Activated CD8-positive, alpha-beta memory T cell treated with anti-CD3 and anti-CD28 coated beads for 24 hours (primary cell): ENCODE data around the gene THSD4.
"Not testable (repeated sequence)": the region's sequence is repeated elsewhere in the genome, so short reads cannot be mapped to it uniquely, and the experiment has no call there.

ENCODE experiments used
- DNase-seq: peaks from one replicate; pipeline ENCODE4 v3.0.0-alpha.2; 2020

The THSD4 gene

DNA sequence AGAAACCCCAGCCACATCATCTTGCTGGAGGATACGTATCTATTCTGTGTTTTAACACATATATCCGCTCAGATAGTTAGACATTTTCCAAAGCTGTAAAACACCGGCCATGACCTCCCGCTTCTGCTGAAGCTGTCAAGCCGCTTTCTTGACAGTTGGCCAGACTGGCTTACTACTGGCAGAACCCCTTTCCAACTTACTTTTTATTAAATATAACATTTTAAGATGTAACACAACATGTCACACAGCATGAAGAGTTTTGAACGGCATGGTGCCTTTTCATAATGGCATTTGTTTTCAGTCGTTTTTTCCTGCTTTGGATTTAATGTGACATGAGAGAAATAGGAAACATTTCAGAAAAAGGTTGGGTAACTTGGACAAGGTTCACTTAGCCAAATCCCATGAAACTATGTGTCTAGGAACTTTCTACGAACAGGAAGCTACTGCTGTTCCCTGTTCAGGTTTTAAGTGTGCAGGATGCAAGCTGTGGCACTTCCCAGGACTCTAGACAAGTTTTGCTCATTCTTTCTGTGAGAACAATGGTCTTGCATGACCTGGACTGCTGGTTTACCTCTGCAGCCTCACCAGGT lies 281.4 kb downstream of the THSD4 start:
- no peak for DNase-seq

DNA sequence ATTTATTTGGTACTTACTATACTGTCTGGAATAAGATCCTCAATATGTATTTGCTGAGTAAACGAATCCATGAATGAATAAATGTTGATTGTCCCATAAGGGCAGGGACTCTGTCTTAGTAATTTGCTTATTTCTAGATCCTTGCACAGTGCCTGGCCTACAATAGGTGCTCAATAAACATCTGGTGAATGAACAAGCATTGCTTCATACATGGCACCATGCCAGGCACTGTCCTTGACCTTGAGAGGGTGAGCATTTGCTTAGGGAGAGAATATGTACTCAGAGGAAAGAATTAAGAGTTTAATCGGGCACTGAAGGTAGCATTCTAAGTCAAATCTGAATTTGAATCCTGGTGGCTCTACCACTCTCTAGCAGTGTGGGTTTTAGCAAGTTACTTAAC lies 282.1 kb downstream of the THSD4 start:
- no peak for DNase-seq

DNA sequence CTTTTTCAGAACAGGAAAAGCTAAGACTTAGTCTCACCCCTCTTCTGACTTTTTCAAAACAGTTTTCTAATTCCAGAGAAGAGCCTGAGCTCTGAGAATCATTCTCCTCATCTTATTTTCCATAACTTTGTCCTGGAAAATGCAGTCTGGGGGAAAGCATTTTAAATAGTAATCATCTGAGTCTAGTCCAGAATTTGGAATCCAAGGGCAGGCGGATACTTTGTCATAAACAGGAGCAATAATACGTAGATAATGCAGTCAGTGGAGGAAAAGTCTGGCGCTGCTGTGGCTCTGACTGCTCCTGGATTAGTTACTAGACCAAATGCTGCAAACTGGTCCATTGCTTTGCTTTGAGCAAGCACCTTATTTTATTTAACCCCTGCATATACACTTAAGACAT lies 285.0 kb downstream of the THSD4 start:
- DNase-seq, result no peak

DNA sequence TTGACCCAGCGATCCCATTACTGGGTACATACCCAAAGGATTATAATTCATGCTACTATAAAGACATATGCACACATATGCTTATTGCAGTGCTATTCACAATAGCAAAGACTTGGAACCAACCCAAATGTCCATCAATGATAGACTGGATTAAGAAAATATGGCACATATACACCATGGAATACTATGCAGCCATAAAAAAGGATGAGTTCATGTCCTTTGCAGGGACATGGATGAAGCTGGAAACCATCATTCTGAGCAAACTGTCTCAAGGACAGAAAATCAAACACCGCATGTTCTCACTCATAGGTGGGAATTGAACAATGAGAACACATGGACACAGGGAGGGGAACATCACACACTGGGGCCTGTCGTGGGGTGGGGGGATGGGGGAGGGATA lies 286.5 kb downstream of the THSD4 start:
- not testable (repeated sequence) for DNase-seq

DNA sequence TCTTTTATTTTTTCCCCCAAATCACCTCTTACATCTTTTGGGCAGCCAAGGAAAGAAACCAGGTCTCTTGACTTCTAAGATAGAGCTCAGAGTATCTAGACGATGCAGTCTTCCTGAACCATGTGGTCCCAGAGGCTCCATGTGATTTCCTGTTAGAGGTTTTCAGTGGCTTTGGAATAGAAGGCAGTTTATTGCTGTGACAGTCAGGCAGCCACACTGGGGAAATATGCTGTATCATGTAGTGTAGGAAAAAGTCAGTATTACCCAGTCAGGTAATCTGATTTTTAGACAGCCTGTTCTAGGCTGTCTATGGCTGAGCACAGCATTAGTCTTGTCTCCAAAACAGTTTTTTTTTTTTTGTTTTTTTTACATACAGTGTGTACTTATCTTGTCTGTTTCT lies 294.3 kb downstream of the THSD4 start:
- no peak for DNase-seq

DNA sequence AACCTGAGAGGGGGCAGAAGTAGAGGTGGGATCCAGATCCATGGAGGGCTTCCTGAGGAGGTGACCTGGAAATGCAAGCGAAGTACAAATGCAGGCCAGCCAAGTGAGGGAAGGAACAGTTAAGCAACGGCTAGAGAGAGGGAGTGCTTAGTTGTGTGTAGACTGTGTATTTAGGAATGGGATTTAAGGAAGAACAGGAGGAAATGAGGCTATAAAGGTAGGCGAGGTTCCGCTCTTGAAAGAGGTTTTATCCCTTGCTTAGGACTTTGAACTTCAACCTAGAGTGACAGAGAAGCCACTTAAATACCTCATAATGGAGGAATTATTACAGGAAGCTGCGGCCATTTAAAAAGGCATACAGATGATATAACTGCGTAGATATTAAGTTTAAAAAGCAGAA lies 295.1 kb downstream of the THSD4 start:
- DNase-seq, result no peak

DNA sequence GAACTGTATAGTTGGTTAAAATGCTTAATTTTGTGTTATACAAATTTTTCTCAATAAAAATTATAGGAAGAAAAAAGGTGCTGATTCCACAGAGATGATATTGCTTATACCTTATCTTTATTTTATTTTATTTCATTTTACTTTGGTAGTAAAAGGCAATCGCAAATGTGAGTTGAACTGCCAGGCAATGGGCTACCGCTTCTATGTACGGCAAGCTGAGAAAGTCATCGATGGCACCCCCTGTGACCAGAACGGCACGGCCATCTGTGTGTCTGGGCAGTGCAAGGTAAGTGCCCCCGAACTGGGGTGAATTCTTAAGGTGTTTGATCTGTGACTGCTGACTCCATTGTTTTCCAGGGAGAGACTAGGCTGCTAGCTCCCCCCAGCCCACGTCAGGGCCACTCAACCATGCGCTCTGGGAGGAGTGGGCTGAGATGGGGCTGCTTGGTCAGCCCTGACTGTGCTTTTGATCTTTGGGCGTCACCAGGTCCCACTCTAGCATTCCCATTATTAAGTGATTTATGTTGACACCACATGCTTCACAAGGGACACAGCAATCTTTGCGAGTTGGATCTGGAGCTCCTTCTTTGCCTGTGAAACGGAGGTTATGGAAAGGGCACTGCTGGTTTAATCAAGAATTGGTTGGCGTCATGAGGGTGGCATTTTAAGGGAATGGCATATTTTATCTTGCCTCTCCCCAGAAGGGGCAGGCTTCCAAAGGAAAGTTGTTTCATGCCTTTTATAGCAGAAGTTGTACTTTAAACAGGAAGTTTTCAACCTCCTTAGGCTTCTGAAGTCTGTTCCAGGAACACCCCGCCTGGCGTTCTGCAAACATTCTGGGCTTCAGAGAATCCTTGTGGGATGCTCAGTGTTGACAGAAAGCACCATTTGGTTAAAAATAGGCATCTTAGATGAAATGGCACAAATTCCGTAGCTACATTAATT lies 296.5 kb downstream of the THSD4 start:
- no peak for DNase-seq

DNA sequence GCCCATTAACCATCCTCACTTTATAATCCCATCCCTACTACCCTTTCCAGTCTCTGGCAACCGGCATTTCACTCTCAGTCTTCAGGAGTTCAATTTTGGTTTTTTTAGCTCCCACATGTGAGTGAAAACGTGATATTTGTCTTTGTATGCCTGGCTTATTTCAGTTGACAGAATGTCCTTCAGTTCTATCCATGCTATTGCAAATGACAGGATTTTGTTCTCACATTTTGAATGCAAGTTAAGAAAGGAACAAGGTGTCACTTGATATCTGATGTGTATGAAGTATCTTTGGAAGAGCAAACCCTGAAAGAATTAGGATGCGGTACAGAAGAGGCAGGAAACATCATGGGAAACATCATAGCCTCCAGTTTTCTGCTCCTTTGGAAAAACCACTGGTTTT lies 298.1 kb downstream of the THSD4 start:
- DNase-seq, result no peak

DNA sequence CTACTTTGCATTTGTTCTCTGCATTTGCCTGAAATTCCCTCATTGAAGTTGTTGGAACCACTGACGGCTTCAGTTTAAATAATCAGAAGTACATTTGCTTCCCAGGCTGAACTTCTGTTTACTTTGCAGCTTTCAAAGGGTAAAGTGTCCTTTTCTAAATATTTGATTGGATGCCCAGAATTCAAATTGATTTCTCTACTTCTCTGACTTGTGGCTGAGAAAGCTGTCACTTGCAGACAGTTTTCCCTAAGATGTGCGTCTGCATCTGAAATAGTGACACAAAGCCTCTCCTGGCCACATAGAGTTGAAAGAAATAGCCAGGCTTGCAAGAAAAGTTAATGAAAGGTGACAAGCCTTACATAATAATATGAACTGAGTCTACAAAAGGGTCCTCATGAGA lies 299.6 kb downstream of the THSD4 start:
- DNase-seq, result no peak

DNA sequence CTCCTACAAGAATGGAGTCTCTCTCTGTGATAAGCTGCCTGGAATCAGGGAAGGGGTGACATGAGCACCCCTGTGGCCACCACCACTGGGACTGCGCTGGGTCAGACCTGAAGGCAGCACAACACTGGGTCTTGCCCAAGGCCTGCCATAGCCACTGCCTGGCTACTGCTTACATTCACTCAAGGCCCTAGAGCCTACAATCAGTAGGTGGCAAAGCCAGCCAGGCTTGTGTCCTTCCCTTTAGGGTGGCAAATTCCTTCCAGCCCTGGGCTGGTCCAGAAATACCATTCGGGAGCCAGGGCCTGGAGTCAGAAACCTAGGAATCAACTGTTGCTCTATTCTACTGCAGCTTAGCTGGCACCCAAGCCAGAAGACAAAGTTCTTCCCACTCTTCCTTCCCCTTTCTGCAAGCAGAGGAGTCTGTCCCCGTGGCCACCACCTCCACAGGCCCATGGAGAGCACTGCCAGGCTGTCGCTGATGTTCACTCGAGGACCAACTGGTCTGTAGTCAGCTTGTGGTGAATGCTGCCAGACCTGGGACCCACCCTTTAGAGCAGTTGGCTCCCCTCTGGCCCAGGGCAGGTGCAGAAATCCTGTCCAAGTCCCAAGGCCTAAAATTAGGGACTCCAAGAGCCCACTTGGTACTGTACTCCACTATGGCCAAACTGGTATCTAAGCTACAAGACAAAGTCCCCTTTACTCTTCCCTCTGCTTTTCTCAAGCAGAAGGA lies 307.4 kb downstream of the THSD4 start:
- no peak for DNase-seq

DNA sequence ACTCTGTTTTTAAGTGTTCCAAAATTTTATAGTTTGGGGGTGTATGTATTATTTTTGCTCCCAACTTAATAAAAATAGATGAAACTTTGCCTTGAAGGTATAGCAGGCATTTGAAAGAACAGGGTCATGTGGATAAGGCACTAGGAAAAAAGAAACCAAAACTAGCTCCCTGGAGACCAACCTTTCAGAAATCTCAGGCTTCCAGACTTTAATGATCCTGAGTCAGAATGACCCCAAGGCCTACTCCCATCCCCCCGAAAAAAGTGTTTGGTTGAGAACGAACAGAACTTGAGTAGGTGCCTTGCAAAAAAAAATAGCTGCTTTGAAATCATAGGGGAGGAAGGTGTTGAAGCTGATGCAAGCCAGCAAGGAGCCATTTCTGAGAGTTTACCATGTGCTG lies 309.5 kb downstream of the THSD4 start:
- no peak for DNase-seq

DNA sequence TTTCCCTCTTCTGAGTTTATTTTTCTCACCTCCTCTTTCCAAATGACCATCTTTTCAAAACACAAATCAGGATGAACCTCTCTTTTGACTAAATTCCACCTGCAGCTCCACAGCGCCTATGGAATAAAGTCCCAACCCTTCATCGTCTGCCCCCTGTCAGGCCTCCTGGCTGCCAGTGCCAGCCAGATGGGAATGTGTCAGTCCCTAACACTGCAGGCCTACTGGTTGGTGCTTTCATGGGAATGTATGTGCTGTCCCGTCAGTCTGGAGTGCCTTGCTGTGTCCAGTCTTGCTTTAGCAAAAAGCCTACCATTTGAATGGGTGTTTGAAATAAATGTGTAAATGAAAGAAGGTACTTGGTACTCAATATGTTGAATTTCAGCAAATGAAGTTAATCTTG lies 310.1 kb downstream of the THSD4 start:
- DNase-seq, result no peak

DNA sequence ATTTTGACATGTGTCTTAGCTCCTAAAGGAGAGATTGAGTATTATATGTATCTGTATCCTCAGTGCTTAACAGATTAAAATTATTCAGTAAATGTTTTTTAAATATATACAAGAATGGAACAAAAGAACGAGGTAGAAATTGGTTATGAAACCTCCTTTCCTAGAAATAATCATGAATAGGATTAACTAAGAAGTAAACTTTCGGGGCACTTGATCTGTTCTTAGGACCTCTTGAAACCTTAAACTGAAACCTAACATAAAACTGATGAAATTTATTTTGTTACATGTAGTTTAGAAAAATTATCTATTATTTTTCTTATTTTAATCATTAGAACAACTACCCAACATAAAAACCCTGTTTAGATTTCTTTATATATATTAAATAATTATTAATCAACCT lies 311.5 kb downstream of the THSD4 start:
- no peak for DNase-seq

DNA sequence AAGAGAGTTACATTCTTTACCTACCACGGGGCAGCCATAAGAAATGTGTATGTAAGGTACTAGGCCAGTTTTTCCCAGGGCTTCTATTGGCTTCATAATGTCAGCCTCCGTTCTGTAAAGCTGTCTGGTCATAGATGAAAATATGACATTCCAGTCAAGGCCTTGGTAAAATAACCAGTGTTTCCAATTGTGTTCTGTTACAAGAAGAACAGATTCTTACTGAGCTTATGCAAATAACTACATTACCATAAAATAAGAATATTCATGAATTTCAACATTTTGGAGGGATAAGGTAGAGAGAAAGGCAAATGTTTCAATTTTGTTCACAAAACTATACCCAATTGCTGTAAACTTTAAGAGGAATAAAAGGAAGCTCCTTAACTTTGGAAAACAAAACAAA lies 315.5 kb downstream of the THSD4 start:
- no peak for DNase-seq

DNA sequence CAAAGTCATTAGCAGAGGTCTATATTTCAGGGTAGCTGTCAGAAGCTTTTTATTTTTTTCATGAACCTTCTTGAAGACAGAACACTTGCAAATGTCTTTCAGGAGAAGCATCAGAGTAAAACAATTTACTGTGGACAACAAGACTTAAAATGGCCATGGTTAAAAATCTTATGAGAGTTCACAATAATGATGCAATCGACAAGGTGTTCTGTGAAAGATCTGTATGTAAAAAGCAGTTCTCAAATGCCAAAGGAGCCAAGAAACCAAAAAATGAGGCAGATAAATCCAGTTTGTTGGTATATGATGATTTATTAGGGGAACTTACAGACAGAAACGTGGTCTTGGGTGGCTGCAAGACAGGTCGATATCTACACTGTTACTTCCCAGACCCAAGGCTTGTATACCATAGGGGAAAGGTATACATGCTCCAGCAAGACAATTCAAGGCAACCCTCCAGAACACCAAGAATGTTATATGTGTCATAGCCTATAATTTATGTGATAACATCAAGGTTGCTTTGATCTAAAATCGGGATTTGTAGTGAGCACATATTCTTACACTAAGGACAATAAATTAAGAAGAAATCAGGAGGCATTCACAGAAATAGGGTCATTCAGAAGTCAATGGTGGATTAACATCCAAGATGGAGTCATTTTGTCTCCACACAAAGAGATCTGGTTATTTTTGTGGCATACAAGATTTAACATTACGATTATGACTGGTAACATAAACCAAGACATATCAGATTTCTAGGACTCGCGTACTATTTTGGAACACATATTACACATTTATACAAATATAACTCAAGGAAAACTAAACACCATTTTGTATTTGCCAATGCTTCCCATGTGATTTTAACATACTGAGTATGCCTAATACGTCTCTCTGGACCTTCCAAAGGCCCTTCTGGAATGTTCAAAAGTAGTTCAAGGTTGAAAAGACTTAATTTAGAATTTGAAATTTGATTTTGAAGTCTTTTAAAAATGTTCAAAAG lies 316.4 kb downstream of the THSD4 start:
- no peak for DNase-seq

DNA sequence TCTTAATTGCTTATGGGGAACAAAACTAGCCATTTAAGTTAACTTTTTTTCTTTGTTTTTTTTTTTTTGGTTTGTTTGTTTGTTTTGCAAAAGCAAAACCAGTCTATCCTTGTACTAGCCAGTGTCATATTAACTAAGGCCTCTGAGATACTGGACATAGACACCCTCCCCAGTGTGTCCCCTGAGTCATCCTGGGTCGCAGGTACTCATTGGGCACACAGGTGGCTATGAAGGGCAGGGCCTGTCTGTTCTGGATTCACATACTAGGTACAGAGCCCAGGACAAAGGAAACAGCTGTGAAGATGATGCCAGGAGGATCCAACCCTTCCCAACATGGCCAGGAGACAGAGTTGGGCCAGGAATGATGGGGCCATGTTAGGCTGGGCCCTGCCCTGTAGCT lies 318.1 kb downstream of the THSD4 start:
- no peak for DNase-seq

DNA sequence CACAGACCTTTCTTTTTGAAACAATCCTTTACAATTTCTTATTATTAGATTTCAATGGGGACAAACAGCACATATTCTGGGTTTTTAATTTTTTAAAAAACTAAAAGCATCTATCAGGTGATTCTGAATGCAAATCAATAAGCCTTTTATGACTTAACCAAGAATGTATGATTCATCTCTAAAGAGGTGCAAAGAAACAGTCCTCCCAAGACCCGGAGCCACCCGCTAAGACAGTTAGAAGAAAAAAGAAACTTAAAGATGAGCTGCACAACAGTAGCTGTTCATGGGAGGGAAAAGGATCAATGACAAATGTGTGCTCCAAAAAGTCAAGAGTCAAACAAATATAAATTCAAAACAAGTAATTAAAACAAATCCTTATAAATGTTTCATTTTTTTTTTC lies 319.5 kb downstream of the THSD4 start:
- DNase-seq, result no peak

DNA sequence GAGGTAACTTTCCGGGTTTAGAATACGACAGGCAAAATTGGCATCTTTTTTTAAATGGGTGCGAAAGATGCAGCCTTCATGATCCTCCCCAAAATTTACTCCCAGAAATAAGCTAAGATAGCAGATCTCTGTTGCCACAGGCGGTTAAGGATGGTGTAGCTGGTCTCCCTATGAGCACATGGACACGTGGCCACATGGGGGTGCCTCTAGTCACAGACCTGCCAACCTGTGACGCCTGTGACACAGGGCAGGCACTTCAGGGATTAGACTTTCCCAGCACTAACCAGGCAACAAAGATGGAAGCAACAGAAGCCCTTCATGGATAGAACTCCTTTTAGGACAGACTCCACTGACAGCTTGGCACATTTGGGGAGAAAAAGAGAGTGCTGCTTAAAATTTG lies 320.3 kb downstream of the THSD4 start:
- DNase-seq, result no peak

DNA sequence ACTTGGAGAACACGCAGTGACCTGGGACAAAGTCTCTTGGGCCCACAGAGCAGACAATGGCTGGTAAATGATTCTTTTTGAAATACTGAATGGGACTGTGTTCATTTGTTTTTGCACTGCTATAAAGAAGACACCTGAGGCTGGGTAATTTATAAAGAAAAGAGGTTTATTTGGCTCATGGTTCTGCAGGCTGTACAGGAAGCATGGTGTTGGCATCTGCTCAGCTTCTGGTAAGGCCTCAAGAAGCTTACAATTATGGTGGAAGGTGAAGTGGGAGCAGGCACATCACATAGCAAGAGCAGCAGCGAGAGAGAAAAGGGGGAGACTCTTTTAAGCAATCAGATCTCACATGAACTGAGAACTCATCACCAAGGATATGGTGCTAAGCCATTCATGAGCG lies 321.6 kb downstream of the THSD4 start:
- DNase-seq, result no peak

DNA sequence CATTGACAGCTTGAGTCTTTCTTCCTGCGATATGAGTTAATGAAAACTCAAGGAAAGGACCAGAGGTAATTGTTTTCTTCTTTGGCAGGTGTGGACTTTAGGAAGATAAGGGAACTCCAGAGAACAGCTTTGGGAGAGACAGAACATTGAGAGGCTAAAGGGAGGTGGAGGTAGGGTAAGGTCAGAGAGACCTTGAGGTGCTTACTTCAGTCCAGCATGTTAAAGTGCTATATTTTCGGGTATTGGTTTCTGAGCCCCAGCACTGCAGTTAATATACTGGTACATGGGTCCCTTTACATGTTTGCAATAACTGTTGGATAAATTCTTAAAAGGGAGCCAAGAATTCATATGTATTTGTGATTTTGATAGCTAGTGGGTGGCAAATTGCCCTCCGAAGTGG lies 322.1 kb downstream of the THSD4 start:
- DNase-seq, result no peak

DNA sequence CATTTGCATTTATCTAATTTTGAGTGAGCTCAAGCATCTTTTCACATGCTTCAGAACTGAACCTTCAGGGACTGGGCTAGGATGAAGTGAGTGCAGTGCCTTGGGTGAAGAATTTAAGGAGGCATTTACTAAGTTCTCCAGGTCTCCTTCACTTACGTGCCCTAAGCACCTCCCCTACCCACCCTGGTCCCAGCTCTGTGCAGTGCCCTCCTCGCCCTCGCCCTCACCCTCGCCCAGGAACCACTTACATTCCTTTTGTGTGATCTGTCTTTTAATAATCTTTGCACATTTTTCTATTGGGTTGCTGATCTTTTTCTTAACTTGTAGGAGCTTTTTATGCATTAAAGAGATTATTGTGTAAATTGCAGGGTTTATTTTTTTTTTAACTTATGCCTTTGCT lies 322.6 kb downstream of the THSD4 start:
- DNase-seq, result no peak

DNA sequence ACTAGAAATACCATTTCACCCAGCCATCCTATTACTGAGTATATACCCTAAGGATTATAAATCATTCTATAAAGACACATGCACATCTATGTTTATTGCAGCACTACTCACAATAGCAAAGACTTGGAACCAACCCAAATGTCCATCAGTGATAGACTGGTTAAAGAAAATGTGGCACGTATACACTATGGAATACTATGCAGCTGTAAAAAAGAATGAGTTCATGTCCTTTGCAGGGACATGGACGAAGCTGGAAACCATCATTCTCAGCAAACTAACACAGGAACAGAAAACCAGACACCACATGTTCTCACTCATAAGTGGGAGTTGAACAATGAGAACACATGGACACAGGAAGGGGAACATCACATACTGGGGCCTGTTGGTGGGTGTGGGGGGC lies 324.2 kb downstream of the THSD4 start:
- not testable (repeated sequence) for DNase-seq
